ENCODE data around the gene PLCB4.

PLCB4 gene

DNA sequence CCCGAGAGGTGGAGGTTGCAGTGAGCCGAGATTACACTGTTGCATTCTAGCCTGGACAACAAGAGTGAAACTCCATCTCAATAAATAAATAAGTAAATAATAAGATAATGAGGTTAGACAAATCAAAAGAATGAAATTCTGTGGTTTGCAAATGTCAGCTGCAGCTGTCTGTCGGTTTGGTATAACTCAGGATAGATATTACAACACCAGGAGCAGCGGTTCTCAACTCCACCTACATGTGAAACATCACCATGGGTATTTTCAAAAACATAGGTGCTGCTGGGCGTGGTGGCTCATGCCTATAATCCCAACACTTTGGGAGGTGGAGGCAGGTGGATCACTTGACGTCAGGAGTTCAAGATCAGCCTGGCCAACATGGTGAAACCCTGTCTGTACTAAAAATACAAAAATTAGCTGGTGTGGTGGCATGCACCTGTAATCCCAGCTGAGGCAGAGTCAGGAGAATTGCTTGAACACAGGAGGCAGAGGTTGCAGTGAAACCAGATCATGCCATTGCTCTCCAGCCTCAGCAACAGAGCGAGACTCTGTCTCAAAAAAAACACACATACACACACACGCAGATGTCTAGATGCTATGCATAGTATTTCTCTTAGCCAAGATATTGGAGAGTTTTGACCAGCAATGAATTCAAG is 319.4 kb downstream of the PLCB4 start (continued):
- TF ChIP-seq HOXA7 (CRISPR knock-in tag; IDR thresholded peaks at IDR 0.05; ENCODE audit: borderline replicate concordance) (no peak), ZNF24 (tag by site-specific recombination; IDR thresholded peaks at IDR 0.05) (no peak), HOXD13 (CRISPR knock-in tag; IDR thresholded peaks at IDR 0.05; ENCODE audit: borderline replicate concordance) (no peak), ZNF394 (tag by site-specific recombination; IDR thresholded peaks at IDR 0.05; ENCODE audit: borderline replicate concordance) (no peak)
- TF ChIP-seq, protein P1, sequence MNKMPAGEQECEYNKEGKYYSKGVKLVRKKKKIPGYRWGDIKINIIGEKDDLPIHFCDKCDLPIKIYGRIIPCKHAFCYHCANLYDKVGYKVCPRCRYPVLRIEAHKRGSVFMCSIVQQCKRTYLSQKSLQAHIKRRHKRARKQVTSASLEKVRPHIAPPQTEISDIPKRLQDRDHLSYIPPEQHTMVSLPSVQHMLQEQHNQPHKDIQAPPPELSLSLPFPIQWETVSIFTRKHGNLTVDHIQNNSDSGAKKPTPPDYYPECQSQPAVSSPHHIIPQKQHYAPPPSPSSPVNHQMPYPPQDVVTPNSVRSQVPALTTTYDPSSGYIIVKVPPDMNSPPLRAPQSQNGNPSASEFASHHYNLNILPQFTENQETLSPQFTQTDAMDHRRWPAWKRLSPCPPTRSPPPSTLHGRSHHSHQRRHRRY (tag by site-specific recombination; IDR thresholded peaks at IDR 0.05), result no peak
- TF ChIP-seq, protein P2, sequence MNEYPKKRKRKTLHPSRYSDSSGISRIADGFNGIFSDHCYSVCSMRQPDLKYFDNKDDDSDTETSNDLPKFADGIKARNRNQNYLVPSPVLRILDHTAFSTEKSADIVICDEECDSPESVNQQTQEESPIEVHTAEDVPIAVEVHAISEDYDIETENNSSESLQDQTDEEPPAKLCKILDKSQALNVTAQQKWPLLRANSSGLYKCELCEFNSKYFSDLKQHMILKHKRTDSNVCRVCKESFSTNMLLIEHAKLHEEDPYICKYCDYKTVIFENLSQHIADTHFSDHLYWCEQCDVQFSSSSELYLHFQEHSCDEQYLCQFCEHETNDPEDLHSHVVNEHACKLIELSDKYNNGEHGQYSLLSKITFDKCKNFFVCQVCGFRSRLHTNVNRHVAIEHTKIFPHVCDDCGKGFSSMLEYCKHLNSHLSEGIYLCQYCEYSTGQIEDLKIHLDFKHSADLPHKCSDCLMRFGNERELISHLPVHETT (tag by site-specific recombination; IDR thresholded peaks at IDR 0.05), result no peak
- TF ChIP-seq, protein P3, sequence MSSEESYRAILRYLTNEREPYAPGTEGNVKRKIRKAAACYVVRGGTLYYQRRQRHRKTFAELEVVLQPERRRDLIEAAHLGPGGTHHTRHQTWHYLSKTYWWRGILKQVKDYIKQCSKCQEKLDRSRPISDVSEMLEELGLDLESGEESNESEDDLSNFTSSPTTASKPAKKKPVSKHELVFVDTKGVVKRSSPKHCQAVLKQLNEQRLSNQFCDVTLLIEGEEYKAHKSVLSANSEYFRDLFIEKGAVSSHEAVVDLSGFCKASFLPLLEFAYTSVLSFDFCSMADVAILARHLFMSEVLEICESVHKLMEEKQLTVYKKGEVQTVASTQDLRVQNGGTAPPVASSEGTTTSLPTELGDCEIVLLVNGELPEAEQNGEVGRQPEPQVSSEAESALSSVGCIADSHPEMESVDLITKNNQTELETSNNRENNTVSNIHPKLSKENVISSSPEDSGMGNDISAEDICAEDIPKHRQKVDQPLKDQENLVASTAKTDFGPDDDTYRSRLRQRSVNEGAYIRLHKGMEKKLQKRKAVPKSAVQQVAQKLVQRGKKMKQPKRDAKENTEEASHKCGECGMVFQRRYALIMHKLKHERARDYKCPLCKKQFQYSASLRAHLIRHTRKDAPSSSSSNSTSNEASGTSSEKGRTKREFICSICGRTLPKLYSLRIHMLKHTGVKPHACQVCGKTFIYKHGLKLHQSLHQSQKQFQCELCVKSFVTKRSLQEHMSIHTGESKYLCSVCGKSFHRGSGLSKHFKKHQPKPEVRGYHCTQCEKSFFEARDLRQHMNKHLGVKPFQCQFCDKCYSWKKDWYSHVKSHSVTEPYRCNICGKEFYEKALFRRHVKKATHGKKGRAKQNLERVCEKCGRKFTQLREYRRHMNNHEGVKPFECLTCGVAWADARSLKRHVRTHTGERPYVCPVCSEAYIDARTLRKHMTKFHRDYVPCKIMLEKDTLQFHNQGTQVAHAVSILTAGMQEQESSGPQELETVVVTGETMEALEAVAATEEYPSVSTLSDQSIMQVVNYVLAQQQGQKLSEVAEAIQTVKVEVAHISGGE (tag by site-specific recombination; conservative IDR thresholded peaks at IDR 0.05; ENCODE audit: low read depth), result no peak

DNA sequence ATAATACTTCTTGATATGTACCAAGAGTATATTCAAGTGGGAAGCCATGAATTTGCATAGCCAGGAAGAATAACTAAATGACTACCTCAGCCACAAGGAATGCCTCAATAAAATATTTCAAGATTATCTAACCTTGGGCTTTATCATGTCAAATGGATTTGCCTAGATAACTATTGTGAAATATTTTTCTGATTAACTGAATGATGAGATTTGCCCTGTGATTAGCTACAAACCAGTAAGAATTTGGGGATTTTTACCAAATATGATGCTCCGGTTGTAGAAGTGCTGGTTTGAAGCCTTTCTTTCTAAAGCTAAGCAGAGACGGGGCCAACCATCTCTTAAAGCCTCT is 319.9 kb downstream of the PLCB4 start:
- H3K36me3 ChIP-seq (ENCODE audit: control insufficient read depth in 2 of 2, insufficient read depth in 1 of 2, low read length in 2 of 2), result no peaks in the 10 kb centered on the region
- no peak overlapping the region for H3K27ac ChIP-seq (ENCODE audit: extremely low read depth, low read depth, low read length)
- no peak for TF ChIP-seq KLF1 (tag by site-specific recombination; IDR thresholded peaks at IDR 0.05)
- TF ChIP-seq, protein P4, sequence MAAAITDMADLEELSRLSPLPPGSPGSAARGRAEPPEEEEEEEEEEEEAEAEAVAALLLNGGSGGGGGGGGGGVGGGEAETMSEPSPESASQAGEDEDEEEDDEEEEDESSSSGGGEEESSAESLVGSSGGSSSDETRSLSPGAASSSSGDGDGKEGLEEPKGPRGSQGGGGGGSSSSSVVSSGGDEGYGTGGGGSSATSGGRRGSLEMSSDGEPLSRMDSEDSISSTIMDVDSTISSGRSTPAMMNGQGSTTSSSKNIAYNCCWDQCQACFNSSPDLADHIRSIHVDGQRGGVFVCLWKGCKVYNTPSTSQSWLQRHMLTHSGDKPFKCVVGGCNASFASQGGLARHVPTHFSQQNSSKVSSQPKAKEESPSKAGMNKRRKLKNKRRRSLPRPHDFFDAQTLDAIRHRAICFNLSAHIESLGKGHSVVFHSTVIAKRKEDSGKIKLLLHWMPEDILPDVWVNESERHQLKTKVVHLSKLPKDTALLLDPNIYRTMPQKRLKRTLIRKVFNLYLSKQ (tag by site-specific recombination; IDR thresholded peaks at IDR 0.05; ENCODE audit: borderline replicate concordance), result no peak
- no peak for TF ChIP-seq ZNF626 (tag by site-specific recombination; IDR thresholded peaks at IDR 0.05)
- no peak for TF ChIP-seq ZNF391 (tag by site-specific recombination; IDR thresholded peaks at IDR 0.05; ENCODE audit: borderline replicate concordance, low read depth)
- TF ChIP-seq ZBTB48 (tag by site-specific recombination; IDR thresholded peaks at IDR 0.05), result no peak
- TF ChIP-seq ZNF558 (tag by site-specific recombination; IDR thresholded peaks at IDR 0.05), result no peak
- no peak for TF ChIP-seq GFI1B (tag by site-specific recombination; IDR thresholded peaks at IDR 0.05)
- POLR2A ChIA-PET, result no interaction called here
- H3K4me3 ChIP-seq (ENCODE audit: low read depth, low read length), result no peak overlapping the region
- H3K9me3 ChIP-seq (ENCODE audit: control insufficient read depth, insufficient read depth, low read depth, low read length), result no peaks in the 10 kb centered on the region
- peaks cover 3% of the 10 kb centered on the region; the same call in 1 of the 2 replicates for H3K4me1 ChIP-seq (ENCODE audit: control insufficient read depth, insufficient read depth, low read length)
- CTCF ChIA-PET, result interaction anchor here (0.6 kb wide), 2 partner anchors 19 to 598 kb away, joined by 3 to 4 read pairs; no protein-coding TSS in a partner anchor

DNA sequence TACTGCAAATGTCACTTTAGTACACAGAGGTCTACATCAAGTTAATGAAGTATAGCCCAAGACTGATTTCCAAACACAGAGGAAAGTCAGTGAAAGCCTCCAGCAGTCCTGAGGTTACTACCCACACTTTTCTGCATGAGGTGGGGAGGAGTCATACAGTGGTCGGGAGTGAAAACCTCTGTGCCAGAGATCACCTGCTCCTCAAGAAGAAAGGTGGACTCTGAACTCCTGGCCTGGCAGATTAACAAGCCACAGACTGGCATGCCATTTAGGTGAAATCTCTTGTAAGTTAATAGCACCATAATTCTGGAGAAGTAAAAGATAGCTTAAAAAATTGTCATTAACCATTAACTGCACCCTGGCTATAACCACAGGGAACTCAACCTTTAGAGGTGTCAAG is 320.5 kb downstream of the PLCB4 start:
- CTCF ChIA-PET, result interaction anchor here (0.6 to 1.0 kb wide), 3 partner anchors 317 to 599 kb away, joined by 3 to 5 read pairs (median 4); no protein-coding TSS in a partner anchor

More for the DNA sequence above, 320.5 kb downstream of the PLCB4 start:
- POLR2A ChIA-PET, result no interaction called here
- no peaks in the 10 kb centered on the region for H3K9me3 ChIP-seq (ENCODE audit: control insufficient read depth, insufficient read depth, low read depth, low read length)
- H3K4me3 ChIP-seq (ENCODE audit: low read depth, low read length), result no peak overlapping the region
- H3K4me1 ChIP-seq (ENCODE audit: control insufficient read depth, insufficient read depth, low read length), result peaks cover 3% of the 10 kb centered on the region; the same call in 1 of the 2 replicates
- no peaks in the 10 kb centered on the region for H3K36me3 ChIP-seq (ENCODE audit: control insufficient read depth in 2 of 2, insufficient read depth in 1 of 2, low read length in 2 of 2)
- TF ChIP-seq GLIS1 (tag by site-specific recombination; IDR thresholded peaks at IDR 0.05), result no peak
- TF ChIP-seq ZNF677 (tag by site-specific recombination; IDR thresholded peaks at IDR 0.05), result no peak
- no peak for TF ChIP-seq ZNF274 (IDR thresholded peaks at IDR 0.05; ENCODE audit: low read length)
- no peak for TF ChIP-seq ZNF274 (tag by site-specific recombination; IDR thresholded peaks at IDR 0.05; ENCODE audit: borderline replicate concordance)
- TF ChIP-seq ZNF404 (tag by site-specific recombination; IDR thresholded peaks at IDR 0.05), result no peak
- no peak for TF ChIP-seq KLF7 (tag by site-specific recombination; IDR thresholded peaks at IDR 0.05; ENCODE audit: borderline replicate concordance)
- TF ChIP-seq ZNF747 (tag by site-specific recombination; IDR thresholded peaks at IDR 0.05), result no peak
- no peak for TF ChIP-seq ZNF555 (tag by site-specific recombination; conservative IDR thresholded peaks at IDR 0.05)
- TF ChIP-seq ZNF585B (tag by site-specific recombination; IDR thresholded peaks at IDR 0.05), result no peak
- no peak for TF ChIP-seq ZNF202 (tag by site-specific recombination; IDR thresholded peaks at IDR 0.05; ENCODE audit: borderline replicate concordance)
- no peak overlapping the region for H3K27ac ChIP-seq (ENCODE audit: extremely low read depth, low read depth, low read length)

Data from HEK293 (cell line).